NCI-H510A (cell line): Measurements from ENCODE around the gene TMEM154.
"Not testable (repeated sequence)": the region's sequence is repeated elsewhere in the genome, so short reads cannot be mapped to it uniquely, and the experiment has no call there.

Experiments used
- DNase-seq: peaks from one replicate; lab custom pipeline; 2025; lab: John Stamatoyannopoulos, UW

TMEM154 gene

GRCh38 chr4:152667781-152668180, 12.0 kb downstream of the TMEM154 start:
- DNase-seq: no peak

DNA sequence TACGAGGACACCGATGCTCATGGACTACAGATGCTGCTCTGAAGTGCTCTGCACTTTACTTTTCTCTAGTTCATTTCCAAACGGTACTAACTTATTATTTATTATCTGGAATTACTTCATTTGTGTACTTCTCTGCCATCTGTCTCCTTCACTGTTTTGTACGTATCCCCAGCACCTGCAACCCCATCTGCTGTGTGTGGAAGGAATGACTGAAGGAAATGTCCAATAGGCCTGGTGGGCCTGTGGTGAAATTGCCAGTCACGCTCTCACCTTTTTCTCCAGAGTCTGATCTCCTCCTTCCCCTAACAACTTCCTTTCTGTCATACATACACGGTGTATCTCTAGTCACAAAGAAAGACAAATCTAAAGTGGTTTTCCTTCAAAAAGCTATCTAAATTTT, 12.9 kb downstream of the TMEM154 start:
- no peak for DNase-seq

DNA sequence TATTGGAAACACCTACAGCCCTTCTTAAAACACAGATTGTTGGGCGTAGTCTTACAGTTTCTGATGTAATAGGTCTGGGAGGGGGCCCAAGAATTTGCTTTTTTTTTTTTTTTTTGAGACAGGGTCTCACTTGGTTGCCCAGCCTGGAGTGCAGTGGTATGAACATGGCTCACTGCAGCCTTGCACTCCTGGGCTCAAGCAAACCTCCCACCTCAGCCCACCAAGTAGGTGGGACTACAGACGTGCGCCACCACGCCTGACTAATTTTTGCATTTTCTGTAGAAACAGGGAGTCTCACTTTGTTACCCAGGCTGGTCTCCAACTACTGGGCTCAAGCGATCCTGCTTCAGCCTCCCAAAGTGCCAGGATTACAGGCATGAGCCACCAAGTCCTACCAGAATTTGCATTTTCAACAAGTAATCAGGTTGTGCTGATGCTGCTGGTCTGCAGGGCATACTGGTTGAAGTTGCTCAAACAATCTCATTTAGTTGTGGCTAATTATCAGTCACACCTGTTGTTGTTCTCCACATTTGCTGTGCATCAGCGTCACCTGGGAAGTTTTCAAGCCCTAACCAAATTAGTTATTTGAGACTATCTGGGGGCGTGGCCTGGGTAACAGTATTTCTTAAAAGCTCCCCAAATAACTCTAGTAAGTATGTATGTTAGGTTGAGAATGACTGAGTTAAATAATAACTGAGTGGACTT, 14.0 kb downstream of the TMEM154 start:
- DNase-seq: no peak

GRCh38 chr4:152664067-152664378, 15.8 kb downstream of the TMEM154 start:
- not testable (repeated sequence) for DNase-seq

DNA sequence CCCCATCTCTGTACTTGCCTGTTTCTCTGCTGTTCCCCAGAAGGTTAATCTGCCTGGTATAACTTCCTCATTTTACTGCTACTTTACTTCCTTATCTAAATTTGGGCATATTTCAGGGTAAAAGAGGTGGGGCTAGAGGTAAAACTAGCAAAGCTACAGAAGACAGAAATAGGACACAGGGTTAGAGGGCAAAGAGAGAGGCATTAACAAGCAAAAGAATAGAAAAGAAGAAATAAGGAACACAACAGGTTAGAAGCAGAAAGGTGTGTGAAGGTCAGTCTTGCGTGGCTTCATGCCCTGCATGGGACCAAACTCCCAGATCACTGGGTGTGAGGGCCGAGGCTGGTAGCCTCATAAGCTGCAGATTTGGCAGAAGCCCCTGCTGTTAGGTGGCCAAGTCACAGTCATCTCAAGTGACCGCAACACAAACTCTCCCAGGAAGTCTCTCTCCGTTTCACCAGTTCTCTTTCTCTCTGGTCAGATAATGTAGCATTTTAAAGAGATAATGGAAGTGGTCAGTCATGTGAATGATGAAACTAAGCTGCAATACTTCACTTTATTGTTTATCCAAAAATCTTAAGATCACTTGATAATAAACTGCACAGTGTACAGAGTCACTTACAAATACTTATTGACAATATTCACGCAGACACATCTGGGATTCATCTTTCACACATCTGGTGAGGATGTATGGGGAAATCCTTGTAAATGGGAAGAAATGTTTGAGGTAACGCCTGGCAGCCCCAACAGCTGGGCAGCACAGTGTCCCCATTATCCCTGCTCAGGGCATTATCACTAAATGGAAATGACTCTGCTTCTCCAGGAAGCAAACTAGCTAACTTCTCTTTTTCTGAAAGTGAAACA, 16.4 kb downstream of the TMEM154 start:
- no peak for DNase-seq

DNA sequence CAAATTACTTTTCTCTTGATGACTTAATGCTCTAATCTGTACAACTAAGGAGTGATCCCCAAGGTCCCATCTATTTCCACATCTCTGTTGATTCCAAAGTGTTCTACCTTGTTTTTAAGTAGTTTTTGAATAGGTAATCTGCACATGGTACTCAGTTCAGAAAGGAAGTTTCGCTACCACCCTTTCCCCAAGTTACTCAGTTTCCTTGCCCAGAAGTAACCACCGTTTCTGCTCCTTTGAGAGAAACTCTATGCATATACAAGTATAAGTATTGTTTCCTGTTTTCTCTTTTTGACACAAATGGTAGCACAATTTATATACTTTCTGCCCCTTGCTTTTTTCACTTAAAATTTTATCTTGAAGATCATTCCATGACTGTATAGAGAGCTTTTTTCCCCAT, 18.1 kb downstream of the TMEM154 start:
- DNase-seq: no peak

DNA sequence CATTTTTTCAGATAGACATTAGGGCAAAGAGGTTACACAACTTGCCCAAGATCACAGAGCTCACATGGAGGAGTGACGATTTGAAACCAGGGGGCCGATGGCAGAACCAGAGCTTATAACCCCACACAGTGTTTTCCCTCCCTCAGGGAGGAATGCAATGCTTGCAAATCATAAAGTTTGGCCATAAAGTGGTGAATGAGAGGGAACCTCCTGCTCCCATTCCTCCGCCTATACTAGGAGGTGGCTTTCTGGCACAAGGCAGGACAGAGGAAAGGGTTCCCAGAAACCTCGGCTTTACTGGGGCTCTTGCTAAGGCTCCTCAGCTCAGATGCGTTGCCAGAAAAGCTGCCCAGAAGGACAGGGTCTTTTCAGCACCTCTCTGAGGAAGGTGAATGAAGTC, 19.3 kb downstream of the TMEM154 start:
- DNase-seq: no peak

GRCh38 chr4:152659806-152660205, 20.0 kb downstream of the TMEM154 start:
- DNase-seq: no peak

DNA sequence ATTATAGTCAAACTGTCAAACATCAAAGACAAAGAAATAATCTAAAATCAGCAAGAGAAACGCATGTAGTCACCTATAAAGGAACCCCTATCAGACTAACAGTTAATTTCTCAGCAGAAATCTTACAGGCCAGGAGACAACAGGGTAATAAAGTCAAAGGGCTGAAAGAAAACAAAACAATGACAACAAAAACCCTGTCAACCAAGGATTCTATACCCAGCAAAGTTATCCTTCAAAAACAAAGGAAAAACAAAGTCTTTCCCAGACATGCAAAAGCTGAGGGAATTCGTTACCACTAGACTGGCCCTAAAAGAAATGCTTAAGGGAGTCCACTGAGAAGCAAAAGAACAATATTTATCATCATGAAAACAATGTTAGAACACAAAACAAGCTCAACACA, 22.1 kb downstream of the TMEM154 start:
- DNase-seq: no peak

GRCh38 chr4:152655272-152656129, 24.3 kb downstream of the TMEM154 start:
- no peak for DNase-seq

GRCh38 chr4:152652102-152652501, 27.7 kb downstream of the TMEM154 start:
- DNase-seq: no peak

DNA sequence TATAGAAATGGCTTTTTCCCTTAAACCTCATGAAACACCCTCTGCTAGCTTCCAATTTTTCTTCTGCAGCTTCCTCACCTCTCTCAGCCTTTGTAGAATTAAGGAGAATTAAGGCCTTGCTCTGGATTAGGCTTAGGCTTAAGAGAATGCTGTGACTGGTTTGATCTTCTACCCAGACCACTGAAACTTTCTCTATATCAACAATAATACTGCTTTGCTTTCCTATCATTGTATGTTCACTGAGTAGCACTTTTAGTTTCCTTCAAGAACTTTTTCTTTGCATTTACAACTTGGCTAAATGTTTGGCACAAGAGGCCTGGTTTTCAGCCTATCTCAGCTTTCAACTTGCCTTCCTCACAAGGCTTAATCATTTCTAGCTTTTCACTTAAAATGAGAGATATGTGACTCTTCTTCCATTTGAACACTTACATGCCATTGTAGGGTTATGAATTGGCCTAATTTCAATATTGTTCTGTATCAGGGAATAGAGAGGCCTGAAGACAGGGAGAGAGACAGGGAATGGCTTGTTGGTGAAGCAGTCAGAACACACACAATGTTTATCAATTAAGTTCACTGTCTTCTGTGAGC, 28.2 kb downstream of the TMEM154 start:
- DNase-seq: no peak

DNA sequence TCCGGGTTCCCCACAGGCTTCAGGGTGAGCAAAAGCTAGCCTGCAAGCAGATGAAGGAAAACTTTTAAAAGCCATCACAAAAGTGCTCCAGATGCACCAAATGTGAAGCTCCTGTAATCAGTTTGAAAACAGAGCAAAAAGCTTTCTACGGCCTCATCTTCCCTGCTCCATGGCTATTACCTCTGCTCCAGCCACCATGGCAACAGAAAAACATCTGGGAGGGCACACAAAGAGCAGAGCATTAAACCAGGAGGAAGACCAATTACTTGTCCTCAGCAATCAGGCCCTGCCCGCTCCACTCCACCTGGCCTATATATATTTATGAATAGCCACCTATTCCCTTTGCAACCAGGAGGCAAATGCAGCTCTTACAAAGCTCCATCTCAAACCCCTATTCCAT, 33.6 kb downstream of the TMEM154 start:
- no peak for DNase-seq

DNA sequence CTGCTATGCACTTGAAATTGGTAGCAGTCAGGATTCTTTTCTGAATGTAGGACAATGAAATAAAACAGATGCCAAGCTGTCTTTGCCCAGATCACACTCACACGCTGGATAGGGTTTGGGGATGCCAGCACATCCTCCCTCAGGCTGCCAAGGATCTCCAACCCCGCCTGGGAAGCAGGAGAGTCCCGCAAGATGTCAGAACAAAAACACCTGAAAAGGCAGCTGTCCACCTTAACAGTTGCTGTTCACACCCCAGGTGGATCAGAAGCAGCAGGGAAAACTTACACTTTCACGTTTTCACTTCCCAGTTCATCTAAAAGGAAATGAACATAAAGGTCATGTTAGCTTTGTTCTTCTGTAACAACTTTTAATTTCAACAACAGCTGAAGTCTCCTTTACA, 35.7 kb downstream of the TMEM154 start:
- no peak for DNase-seq

- DNase-seq: no peak
These were observed 36.4 kb downstream of the TMEM154 start for GRCh38 chr4:152643153-152644035.

- no peak for DNase-seq
These were observed 39.5 kb downstream of the TMEM154 start for GRCh38 chr4:152640058-152640921.

DNA sequence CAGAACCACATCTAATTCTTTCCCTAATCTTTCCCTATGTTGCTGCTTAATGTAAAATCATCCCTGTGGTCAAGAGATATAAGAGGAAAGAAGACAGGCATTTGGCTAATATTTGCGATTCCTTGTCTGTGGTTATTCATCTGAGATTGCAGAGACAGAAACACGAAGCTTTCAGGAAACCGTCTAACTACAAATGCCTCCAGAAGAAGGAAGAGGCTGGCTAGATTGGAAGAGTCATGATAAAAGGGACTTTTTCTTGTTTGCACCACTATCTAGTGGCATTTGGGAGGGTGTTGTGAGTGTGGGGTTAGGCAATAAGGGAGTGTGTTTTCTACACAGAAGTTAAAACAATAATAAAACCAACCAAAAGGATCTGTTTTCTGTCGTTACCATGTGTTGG, 43.9 kb downstream of the TMEM154 start:
- DNase-seq: no peak

DNA sequence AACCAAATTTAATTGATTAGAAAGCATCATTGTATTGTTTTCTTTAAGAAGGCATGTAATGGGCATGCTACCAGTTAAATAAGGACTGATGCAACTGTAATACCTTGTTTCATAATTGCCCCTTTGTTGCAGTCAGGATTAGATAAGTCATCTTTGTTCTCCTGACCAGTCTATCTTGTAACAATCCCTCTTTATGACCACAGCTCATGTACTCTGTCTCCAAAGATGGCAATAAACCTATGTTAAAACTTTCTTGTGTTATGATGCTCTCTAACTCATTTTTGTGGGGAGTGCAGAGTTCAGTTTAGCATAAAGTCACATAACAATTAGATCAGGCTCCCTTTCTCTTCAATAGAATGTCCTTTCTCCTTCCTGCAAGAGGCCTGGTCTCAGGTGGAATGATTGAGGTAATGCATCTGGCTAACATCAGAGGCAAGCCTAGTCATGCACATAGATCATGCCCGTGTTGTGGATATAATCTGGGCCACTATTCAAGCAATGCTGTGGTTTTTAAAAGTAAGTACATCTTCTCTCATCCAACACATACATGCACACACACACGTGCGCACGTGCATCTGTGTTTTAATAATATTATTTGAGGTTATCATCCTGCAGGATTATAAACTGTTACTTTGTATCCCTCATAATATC, 45.6 kb downstream of the TMEM154 start:
- DNase-seq: no peak

DNA sequence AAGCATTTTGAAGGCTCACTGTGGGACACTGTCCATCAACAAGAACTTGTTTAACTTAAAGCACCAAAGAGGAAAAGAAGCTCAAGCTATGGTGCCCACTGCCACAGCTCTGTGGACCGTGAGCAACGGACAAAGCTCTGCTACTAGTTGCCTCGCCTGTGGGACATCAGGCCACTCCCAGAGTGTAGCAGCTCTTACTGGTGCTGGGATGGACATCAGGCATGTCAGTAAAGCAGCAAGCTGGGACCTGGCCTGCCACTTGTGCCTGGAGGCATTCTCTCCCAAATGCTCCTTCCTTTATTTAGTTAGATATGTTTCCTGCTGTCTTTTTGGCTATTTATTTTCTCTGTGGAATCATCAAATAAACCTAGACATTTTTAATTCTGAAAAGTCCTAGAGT, 46.7 kb downstream of the TMEM154 start:
- no peak for DNase-seq

DNA sequence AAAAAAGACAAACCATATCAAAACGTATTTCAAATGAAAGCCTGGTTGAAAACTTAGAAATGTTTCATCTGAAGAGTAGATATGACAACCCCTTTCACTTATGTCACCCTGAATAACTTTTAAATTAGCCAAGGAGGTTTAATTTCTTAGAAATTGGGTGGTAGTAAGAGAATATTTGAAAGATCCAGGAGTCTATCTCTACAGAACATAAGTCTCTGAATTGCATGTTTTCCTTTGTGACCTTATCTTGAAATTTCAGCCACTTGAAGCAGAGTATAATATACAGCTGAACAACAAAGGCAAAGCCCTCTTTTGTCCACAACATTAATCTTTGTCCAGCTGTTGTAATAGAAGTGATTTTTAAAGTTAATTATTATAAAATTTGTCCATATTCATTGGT, 49.5 kb downstream of the TMEM154 start:
- no peak for DNase-seq
